Measurements from ENCODE around the gene MAP3K10. TPM values are rescaled to one million over a fixed set of nuclear protein-coding genes. Genes with fewer than 3 reads are reported as not detected.

The MAP3K10 gene
- total RNA-seq, 1 donor from 2014 or later = 19.4 TPM

DNA sequence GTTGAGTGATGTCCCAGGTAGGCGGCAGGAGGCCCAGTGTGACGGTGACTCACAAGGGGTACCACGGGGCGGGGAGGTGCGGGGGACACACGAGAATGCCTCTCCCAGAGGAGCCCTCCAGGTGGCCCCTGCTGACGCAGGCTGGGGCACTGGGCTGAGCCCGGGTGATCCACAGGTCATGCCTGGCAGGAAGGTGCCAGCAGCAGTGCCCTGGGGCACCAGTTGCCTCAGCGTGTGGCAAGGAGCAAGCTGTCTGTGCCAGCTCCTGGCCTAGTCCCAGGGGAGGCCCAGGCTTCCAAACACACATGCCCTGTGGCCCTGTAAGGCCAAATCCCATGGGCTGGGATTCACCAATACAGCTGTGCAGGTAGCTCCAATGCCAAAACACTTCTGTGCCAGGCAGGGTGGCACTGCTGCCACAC, 65.9 kb downstream of the MAP3K10 start:
- TF ChIP-seq, protein P1, sequence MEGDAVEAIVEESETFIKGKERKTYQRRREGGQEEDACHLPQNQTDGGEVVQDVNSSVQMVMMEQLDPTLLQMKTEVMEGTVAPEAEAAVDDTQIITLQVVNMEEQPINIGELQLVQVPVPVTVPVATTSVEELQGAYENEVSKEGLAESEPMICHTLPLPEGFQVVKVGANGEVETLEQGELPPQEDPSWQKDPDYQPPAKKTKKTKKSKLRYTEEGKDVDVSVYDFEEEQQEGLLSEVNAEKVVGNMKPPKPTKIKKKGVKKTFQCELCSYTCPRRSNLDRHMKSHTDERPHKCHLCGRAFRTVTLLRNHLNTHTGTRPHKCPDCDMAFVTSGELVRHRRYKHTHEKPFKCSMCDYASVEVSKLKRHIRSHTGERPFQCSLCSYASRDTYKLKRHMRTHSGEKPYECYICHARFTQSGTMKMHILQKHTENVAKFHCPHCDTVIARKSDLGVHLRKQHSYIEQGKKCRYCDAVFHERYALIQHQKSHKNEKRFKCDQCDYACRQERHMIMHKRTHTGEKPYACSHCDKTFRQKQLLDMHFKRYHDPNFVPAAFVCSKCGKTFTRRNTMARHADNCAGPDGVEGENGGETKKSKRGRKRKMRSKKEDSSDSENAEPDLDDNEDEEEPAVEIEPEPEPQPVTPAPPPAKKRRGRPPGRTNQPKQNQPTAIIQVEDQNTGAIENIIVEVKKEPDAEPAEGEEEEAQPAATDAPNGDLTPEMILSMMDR (IDR thresholded peaks at IDR 0.05) = no peak
- DNase-seq (ENCODE audit: low spot score in 2 of 2) = no peak
- no peak overlapping the region for H3K27ac ChIP-seq
- H3K4me3 ChIP-seq = no peak overlapping the region
- H3K27me3 ChIP-seq = no peaks in the 10 kb centered on the region
- peaks cover 28 to 38% of the 10 kb centered on the region in 2 donors for H3K36me3 ChIP-seq
- intact Hi-C loops (cut with DNase I) = no loop called here
- no peaks in the 10 kb centered on the region for H3K9me3 ChIP-seq
- no peaks in the 10 kb centered on the region for H3K4me1 ChIP-seq

DNA sequence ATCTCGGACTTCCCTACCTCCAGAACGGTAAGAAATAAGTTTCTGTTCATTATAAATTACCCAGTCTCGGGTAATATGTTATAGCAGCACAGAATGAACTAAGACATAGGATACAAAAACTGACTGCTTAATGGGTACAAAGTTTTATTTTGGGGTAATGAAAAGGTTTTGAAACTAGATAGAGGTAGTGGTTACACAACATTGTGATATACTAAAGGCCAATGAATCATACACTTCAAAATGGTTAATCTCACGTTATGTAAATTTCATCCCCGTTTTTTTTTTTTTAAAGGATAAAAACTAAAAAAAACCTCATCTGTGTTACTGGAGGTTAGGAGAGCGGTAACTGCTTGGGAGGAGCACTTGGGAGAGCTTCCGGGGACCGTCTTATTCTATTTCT, 70.4 kb downstream of the MAP3K10 start:
- TF ChIP-seq, protein P1 (IDR thresholded peaks at IDR 0.05) = no peak
- H3K27ac ChIP-seq = no peak overlapping the region
- intact Hi-C loops (cut with DNase I) = no loop called here
- H3K9me3 ChIP-seq = no peaks in the 10 kb centered on the region
- no peaks in the 10 kb centered on the region for H3K27me3 ChIP-seq
- no peak overlapping the region for H3K4me3 ChIP-seq
- H3K36me3 ChIP-seq = peaks cover 21 to 30% of the 10 kb centered on the region in 2 donors
- DNase-seq (ENCODE audit: low spot score in 2 of 2) = no peak
- H3K4me1 ChIP-seq = peaks cover 0 to 7% of the 10 kb centered on the region in 2 donors

DNA sequence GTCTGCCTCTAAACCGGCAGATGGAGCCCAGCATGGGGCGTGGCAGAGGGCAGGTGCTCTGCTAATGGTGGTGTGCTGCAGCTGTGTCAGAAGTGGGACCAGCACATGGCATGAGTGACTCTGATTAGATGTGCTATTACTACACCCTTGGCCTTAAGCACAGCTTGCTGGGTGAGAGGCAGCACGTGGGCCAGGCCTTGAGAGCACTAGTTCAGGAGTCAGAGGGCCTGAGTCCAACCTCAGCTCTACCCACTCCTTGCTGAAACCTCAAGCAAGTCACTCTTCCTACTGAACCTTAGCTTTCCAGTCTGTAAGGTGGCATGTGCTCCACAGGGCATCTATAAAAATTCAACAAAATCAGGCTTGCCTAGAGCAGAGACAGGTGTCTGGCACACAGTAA, 71.2 kb downstream of the MAP3K10 start:
- Histone ChIP-seq H3K4me1 (peaks cover 0 to 10% of the 10 kb centered on the region in 2 donors), H3K27me3 (no peaks in the 10 kb centered on the region), H3K27ac (no peak overlapping the region), H3K9me3 (no peaks in the 10 kb centered on the region), H3K4me3 (no peak overlapping the region), H3K36me3 (peaks cover 19 to 26% of the 10 kb centered on the region in 2 donors)
- intact Hi-C loops (cut with DNase I) = no loop called here
- TF ChIP-seq, protein P1 (IDR thresholded peaks at IDR 0.05) = no peak
- DNase-seq (ENCODE audit: low spot score in 2 of 2) = no peak

DNA sequence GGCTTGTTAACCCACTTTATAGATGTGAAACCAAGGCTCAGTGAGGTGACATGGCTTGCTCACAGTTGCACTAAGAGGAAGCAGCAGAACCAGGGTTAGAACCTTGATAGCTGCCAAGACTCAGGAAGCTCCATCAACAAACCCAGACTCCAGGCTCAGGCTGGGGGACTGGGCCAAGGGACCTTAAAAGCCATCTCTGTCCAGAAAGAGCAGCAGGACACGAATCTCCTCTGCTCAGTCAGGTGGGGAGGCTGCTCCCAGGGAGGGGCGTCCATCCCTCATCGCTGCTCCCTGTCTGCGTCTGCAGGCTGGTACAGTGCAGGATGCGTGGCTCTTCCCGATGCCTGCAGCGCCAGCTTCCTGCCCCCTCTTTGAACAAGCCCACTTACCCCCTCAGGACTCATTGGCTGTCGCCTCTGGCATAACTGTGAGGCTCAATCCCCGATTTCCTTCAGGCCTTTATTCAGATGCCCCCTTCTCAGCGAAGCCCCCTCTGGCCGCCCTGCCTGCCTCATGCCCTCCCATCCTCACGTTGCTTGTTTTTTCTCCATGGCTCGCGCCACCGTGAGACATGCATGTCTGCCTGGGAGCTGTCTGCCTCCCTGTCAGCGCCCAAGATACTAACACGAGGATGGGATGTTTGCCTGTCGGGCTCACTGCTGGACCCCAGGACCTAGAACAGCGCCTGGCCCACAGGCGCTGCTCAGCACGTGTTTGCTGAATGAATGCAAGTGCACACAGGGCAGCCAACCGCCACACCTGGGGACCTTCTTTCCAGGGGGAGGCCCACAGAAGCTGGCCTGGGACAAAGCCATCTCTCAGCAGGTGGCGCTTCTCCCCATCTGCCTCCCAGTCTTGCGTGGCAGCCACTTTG, 72.5 kb downstream of the MAP3K10 start:
- no peak overlapping the region for H3K27ac ChIP-seq
- TF ChIP-seq, protein P1 (IDR thresholded peaks at IDR 0.05) = no peak
- intact Hi-C loops (cut with DNase I) = no loop called here

DNA sequence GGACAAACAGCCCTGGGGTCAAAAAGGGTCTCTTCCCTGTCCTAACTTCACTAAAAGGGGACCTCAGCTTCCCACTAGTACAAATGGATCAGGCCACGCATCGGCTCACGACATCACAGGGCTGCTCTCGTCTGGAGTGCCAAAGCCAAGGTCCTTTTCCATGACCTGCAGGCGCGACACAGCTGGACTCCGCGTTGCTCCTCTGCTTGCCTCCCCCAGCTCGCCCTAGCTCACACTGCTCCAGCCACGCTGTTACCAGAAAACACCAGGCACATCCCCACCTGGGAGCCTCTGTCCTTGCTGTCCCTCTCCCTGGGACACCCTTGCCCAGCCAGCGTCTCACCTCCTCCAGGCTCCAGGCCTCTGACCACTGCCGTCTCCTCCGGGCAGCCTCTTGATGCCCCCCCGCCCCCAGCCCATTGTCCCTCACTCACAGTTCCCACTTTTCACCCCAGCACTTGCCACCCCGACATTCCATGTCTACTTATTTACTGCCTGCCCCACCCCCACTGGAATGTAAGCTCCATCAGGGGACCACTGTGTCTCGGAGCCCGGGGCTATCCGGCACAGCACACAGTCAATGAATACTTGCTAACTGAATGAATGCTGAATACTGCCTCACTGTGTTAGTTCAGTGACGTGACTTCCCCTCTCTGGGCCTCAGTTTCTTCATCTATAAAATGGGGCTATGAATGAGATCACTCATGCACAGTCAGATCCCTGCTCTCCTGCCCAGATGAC, 73.3 kb downstream of the MAP3K10 start:
- Histone ChIP-seq H3K27me3 (no peaks in the 10 kb centered on the region), H3K36me3 (peaks cover 22 to 30% of the 10 kb centered on the region in 2 donors), H3K9me3 (no peaks in the 10 kb centered on the region), H3K4me3 (no peak overlapping the region), H3K27ac (no peak overlapping the region), H3K4me1 (peaks cover 0 to 10% of the 10 kb centered on the region in 2 donors)
- intact Hi-C loops (cut with DNase I) = no loop called here
- no peak for DNase-seq (ENCODE audit: low spot score in 2 of 2)
- TF ChIP-seq, protein P1 (IDR thresholded peaks at IDR 0.05) = no peak

More for the DNA sequence above, 72.5 kb downstream of the MAP3K10 start:
- Histone ChIP-seq H3K36me3 (peaks cover 22 to 26% of the 10 kb centered on the region in 2 donors), H3K27me3 (no peaks in the 10 kb centered on the region), H3K4me1 (peaks cover 0 to 10% of the 10 kb centered on the region in 2 donors), H3K4me3 (no peak overlapping the region), H3K9me3 (no peaks in the 10 kb centered on the region)
- DNase-seq (ENCODE audit: low spot score in 2 of 2) = no peak

Other genes starting within 250 kb of the MAP3K10 start
- gene PSMC4, start 220.3 kb upstream of the MAP3K10 start, total RNA-seq = 122 TPM
- 3.0 TPM for gene ZNF546, start 194.4 kb upstream of the MAP3K10 start, total RNA-seq
- gene ZNF780B, start 135.2 kb upstream of the MAP3K10 start, total RNA-seq = 15.6 TPM
- gene ZNF780A, start 100.5 kb upstream of the MAP3K10 start, total RNA-seq = 0.32 TPM
- not detected for gene TTC9B, start 27.0 kb downstream of the MAP3K10 start, total RNA-seq
- not detected for gene CCNP, start 35.3 kb downstream of the MAP3K10 start, total RNA-seq
- 137 TPM for gene AKT2, start 93.9 kb downstream of the MAP3K10 start, total RNA-seq
- gene C19orf47, start 157.0 kb downstream of the MAP3K10 start, total RNA-seq = 10.4 TPM
- 345 TPM for gene PLD3, start 157.3 kb downstream of the MAP3K10 start, total RNA-seq
- not detected for gene HIPK4, start 198.8 kb downstream of the MAP3K10 start, total RNA-seq
- 3.3 TPM for gene PRX, start 222.0 kb downstream of the MAP3K10 start, total RNA-seq
- gene SERTAD1, start 234.6 kb downstream of the MAP3K10 start, total RNA-seq = 39.7 TPM

All from ascending aorta (tissue), 2 donors.